Measurements from ENCODE around the gene FCGR3B.
"Not testable (repeated sequence)": the region's sequence is repeated elsewhere in the genome, so short reads cannot be mapped to it uniquely, and the experiment has no call there.

FCGR3B gene

GRCh38 chr1:161605762-161606540, 25.0 kb downstream of the FCGR3B start:
- H3K4me3 ChIP-seq (ENCODE audit: low read length in 2 of 2); H3K9ac ChIP-seq (ENCODE audit: low read depth in 1 of 2, low read length in 2 of 2): not testable (repeated sequence)

GRCh38 chr1:161605024-161605423, 26.0 kb downstream of the FCGR3B start:
- H3K9ac ChIP-seq (ENCODE audit: low read depth in 1 of 2, low read length in 2 of 2); H3K36me3 ChIP-seq (ENCODE audit: control insufficient read depth in 2 of 2, insufficient read depth in 2 of 2, low read length in 2 of 2); H3K4me3 ChIP-seq (ENCODE audit: low read length in 2 of 2); H3K9me3 ChIP-seq (ENCODE audit: control insufficient read depth in 2 of 2, low read length in 2 of 2); H3K4me1 ChIP-seq (ENCODE audit: control insufficient read depth in 2 of 2, insufficient read depth in 2 of 2, low read length in 2 of 2); H3K27ac ChIP-seq (ENCODE audit: low read depth in 2 of 2, low read length in 2 of 2); H3K27me3 ChIP-seq (ENCODE audit: control insufficient read depth in 2 of 2, insufficient read depth in 2 of 2, low read length in 2 of 2): not testable (repeated sequence)

More at GRCh38 chr1:161605762-161606540, 25.0 kb downstream of the FCGR3B start:
- not testable (repeated sequence) for H3K9me3 ChIP-seq (ENCODE audit: control insufficient read depth in 2 of 2, low read length in 2 of 2); H3K4me1 ChIP-seq (ENCODE audit: control insufficient read depth in 2 of 2, insufficient read depth in 2 of 2, low read length in 2 of 2); H3K36me3 ChIP-seq (ENCODE audit: control insufficient read depth in 2 of 2, insufficient read depth in 2 of 2, low read length in 2 of 2); H3K27ac ChIP-seq (ENCODE audit: low read depth in 2 of 2, low read length in 2 of 2); H3K27me3 ChIP-seq (ENCODE audit: control insufficient read depth in 2 of 2, insufficient read depth in 2 of 2, low read length in 2 of 2)

- not testable (repeated sequence) for H3K27me3 ChIP-seq (ENCODE audit: control insufficient read depth in 2 of 2, insufficient read depth in 2 of 2, low read length in 2 of 2); H3K9me3 ChIP-seq (ENCODE audit: control insufficient read depth in 2 of 2, low read length in 2 of 2); H3K4me1 ChIP-seq (ENCODE audit: control insufficient read depth in 2 of 2, insufficient read depth in 2 of 2, low read length in 2 of 2); H3K36me3 ChIP-seq (ENCODE audit: control insufficient read depth in 2 of 2, insufficient read depth in 2 of 2, low read length in 2 of 2); H3K27ac ChIP-seq (ENCODE audit: low read depth in 2 of 2, low read length in 2 of 2); H3K9ac ChIP-seq (ENCODE audit: low read depth in 1 of 2, low read length in 2 of 2); H3K4me3 ChIP-seq (ENCODE audit: low read length in 2 of 2)
Observed at GRCh38 chr1:161597077-161597476, 33.9 kb downstream of the FCGR3B start.

GRCh38 chr1:161595583-161595982, 35.4 kb downstream of the FCGR3B start:
- H3K27me3 ChIP-seq (ENCODE audit: control insufficient read depth in 2 of 2, insufficient read depth in 2 of 2, low read length in 2 of 2); H3K4me3 ChIP-seq (ENCODE audit: low read length in 2 of 2); H3K9ac ChIP-seq (ENCODE audit: low read depth in 1 of 2, low read length in 2 of 2); H3K9me3 ChIP-seq (ENCODE audit: control insufficient read depth in 2 of 2, low read length in 2 of 2); H3K27ac ChIP-seq (ENCODE audit: low read depth in 2 of 2, low read length in 2 of 2); H3K4me1 ChIP-seq (ENCODE audit: control insufficient read depth in 2 of 2, insufficient read depth in 2 of 2, low read length in 2 of 2); H3K36me3 ChIP-seq (ENCODE audit: control insufficient read depth in 2 of 2, insufficient read depth in 2 of 2, low read length in 2 of 2): not testable (repeated sequence)

GRCh38 chr1:161595173-161595572, 35.8 kb downstream of the FCGR3B start:
- not testable (repeated sequence) for H3K27me3 ChIP-seq (ENCODE audit: control insufficient read depth in 2 of 2, insufficient read depth in 2 of 2, low read length in 2 of 2); H3K4me1 ChIP-seq (ENCODE audit: control insufficient read depth in 2 of 2, insufficient read depth in 2 of 2, low read length in 2 of 2); H3K36me3 ChIP-seq (ENCODE audit: control insufficient read depth in 2 of 2, insufficient read depth in 2 of 2, low read length in 2 of 2); H3K9me3 ChIP-seq (ENCODE audit: control insufficient read depth in 2 of 2, low read length in 2 of 2); H3K9ac ChIP-seq (ENCODE audit: low read depth in 1 of 2, low read length in 2 of 2); H3K4me3 ChIP-seq (ENCODE audit: low read length in 2 of 2)
- peak overlapping the region in 1 of 2 donors; percentile 4 for H3K27ac ChIP-seq (ENCODE audit: low read depth in 2 of 2, low read length in 2 of 2)

- not testable (repeated sequence) for H3K27me3 ChIP-seq (ENCODE audit: control insufficient read depth in 2 of 2, insufficient read depth in 2 of 2, low read length in 2 of 2); H3K9ac ChIP-seq (ENCODE audit: low read depth in 1 of 2, low read length in 2 of 2); H3K27ac ChIP-seq (ENCODE audit: low read depth in 2 of 2, low read length in 2 of 2); H3K4me1 ChIP-seq (ENCODE audit: control insufficient read depth in 2 of 2, insufficient read depth in 2 of 2, low read length in 2 of 2); H3K4me3 ChIP-seq (ENCODE audit: low read length in 2 of 2); H3K9me3 ChIP-seq (ENCODE audit: control insufficient read depth in 2 of 2, low read length in 2 of 2); H3K36me3 ChIP-seq (ENCODE audit: control insufficient read depth in 2 of 2, insufficient read depth in 2 of 2, low read length in 2 of 2)
Observed at GRCh38 chr1:161594269-161594984, 36.5 kb downstream of the FCGR3B start.

- not testable (repeated sequence) for H3K27ac ChIP-seq (ENCODE audit: low read depth in 2 of 2, low read length in 2 of 2); H3K9ac ChIP-seq (ENCODE audit: low read depth in 1 of 2, low read length in 2 of 2); H3K27me3 ChIP-seq (ENCODE audit: control insufficient read depth in 2 of 2, insufficient read depth in 2 of 2, low read length in 2 of 2); H3K36me3 ChIP-seq (ENCODE audit: control insufficient read depth in 2 of 2, insufficient read depth in 2 of 2, low read length in 2 of 2); H3K4me3 ChIP-seq (ENCODE audit: low read length in 2 of 2); H3K4me1 ChIP-seq (ENCODE audit: control insufficient read depth in 2 of 2, insufficient read depth in 2 of 2, low read length in 2 of 2); H3K9me3 ChIP-seq (ENCODE audit: control insufficient read depth in 2 of 2, low read length in 2 of 2)
Observed at GRCh38 chr1:161593092-161593755, 37.8 kb downstream of the FCGR3B start.

- H3K27ac ChIP-seq (ENCODE audit: low read depth in 2 of 2, low read length in 2 of 2); H3K36me3 ChIP-seq (ENCODE audit: control insufficient read depth in 2 of 2, insufficient read depth in 2 of 2, low read length in 2 of 2); H3K9ac ChIP-seq (ENCODE audit: low read depth in 1 of 2, low read length in 2 of 2); H3K9me3 ChIP-seq (ENCODE audit: control insufficient read depth in 2 of 2, low read length in 2 of 2); H3K4me1 ChIP-seq (ENCODE audit: control insufficient read depth in 2 of 2, insufficient read depth in 2 of 2, low read length in 2 of 2); H3K4me3 ChIP-seq (ENCODE audit: low read length in 2 of 2); H3K27me3 ChIP-seq (ENCODE audit: control insufficient read depth in 2 of 2, insufficient read depth in 2 of 2, low read length in 2 of 2): not testable (repeated sequence)
Observed at GRCh38 chr1:161592586-161592985, 38.4 kb downstream of the FCGR3B start.

- not testable (repeated sequence) for H3K27me3 ChIP-seq (ENCODE audit: control insufficient read depth in 2 of 2, insufficient read depth in 2 of 2, low read length in 2 of 2); H3K27ac ChIP-seq (ENCODE audit: low read depth in 2 of 2, low read length in 2 of 2); H3K4me1 ChIP-seq (ENCODE audit: control insufficient read depth in 2 of 2, insufficient read depth in 2 of 2, low read length in 2 of 2); H3K4me3 ChIP-seq (ENCODE audit: low read length in 2 of 2); H3K9ac ChIP-seq (ENCODE audit: low read depth in 1 of 2, low read length in 2 of 2); H3K9me3 ChIP-seq (ENCODE audit: control insufficient read depth in 2 of 2, low read length in 2 of 2); H3K36me3 ChIP-seq (ENCODE audit: control insufficient read depth in 2 of 2, insufficient read depth in 2 of 2, low read length in 2 of 2)
Observed at GRCh38 chr1:161589920-161590319, 41.1 kb downstream of the FCGR3B start.

GRCh38 chr1:161589365-161589764, 41.6 kb downstream of the FCGR3B start:
- not testable (repeated sequence) for H3K27ac ChIP-seq (ENCODE audit: low read depth in 2 of 2, low read length in 2 of 2); H3K9ac ChIP-seq (ENCODE audit: low read depth in 1 of 2, low read length in 2 of 2); H3K4me3 ChIP-seq (ENCODE audit: low read length in 2 of 2); H3K4me1 ChIP-seq (ENCODE audit: control insufficient read depth in 2 of 2, insufficient read depth in 2 of 2, low read length in 2 of 2); H3K9me3 ChIP-seq (ENCODE audit: control insufficient read depth in 2 of 2, low read length in 2 of 2); H3K27me3 ChIP-seq (ENCODE audit: control insufficient read depth in 2 of 2, insufficient read depth in 2 of 2, low read length in 2 of 2); H3K36me3 ChIP-seq (ENCODE audit: control insufficient read depth in 2 of 2, insufficient read depth in 2 of 2, low read length in 2 of 2)
